Adrenal gland (tissue), 12 donors: ENCODE results near the gene SLC7A1. TPM values are rescaled to one million over a fixed set of nuclear protein-coding genes. Genes with fewer than 3 reads are reported as not detected.

Experiments
- DNase-seq, 7 donors: peaks; one replicate each; pipeline ENCODE4 v3.0.0-alpha.2; 2019 to 2020
- H3K27ac ChIP-seq, 5 donors: fragments of 200-600 bp; sonication (generic) in 4 of 5; 1 replicate in 3 of 5; 2 replicates in 2 of 5; pipeline versions ENCODE4 v1.5.1 to v1.8.0; 2016 to 2020; ENCODE audit warnings: mild to moderate bottlenecking in 1 of 5
- H3K27me3 ChIP-seq: fragments of 200-600 bp; 2 replicates; pipeline ENCODE4 v1.8.0; 2021
- H3K36me3 ChIP-seq, 2 donors: fragments of 200-600 bp; replicated peaks in 1 of 2; 1 replicate in 1 of 2; 2 replicates in 1 of 2; pipeline versions ENCODE4 v1.5.1 to v1.8.0; 2018 to 2022
- H3K4me1 ChIP-seq, 2 donors: fragments of 200-600 bp; replicated peaks in 1 of 2; 1 replicate in 1 of 2; 2 replicates in 1 of 2; pipeline versions ENCODE4 v1.5.1 to v1.8.0; 2018 to 2021
- H3K4me3 ChIP-seq, 4 donors: fragments of 200-600 bp; sonication (generic) in 3 of 4; one replicate each; pipeline ENCODE4 v1.5.1; 2016 to 2018
- H3K9me3 ChIP-seq, 3 donors: fragments of 200-600 bp; sonication (generic) in 1 of 3; replicated peaks in 1 of 3; 1 replicate in 2 of 3; 2 replicates in 1 of 3; pipeline versions ENCODE4 v1.5.1 to v1.8.0; 2016 to 2021
- POLR2A ChIP-seq, 2 donors: fragments of 450-650 bp; IDR thresholded peaks; one replicate each; pipeline ENCODE4 v1.6.1; 2017; ENCODE audit warnings: antibody characterized with exemption in 2 of 2, mild to moderate bottlenecking in 2 of 2, moderate library complexity in 1 of 2
- WGBS, 4 donors: extraction: QIAGEN DNeasy Blood & Tissue Kit in 2 of 4; methylation state at CpG; one replicate each; pipeline versions ENCODE4 v1.1.5 to v1.1.7; 2013 to 2017; 5-methylcytosine and 5-hydroxymethylcytosine counted together
- intact Hi-C, 2 donors: fragments of 100-400 bp; cut with DNase I; formaldehyde crosslinking; loops; one replicate each; pipeline versions ENCODE4 v1.14.1 to v1.15.0; 2022 to 2023
- polyA plus RNA-seq, 3 donors: library from polyadenylated mRNA; stranded (reverse); fragments of 200-250 nt in 2 of 3; fragments of 350-450 nt in 1 of 3; fragmentation: Illumina TruSeq in 1 of 3; extraction: RNeasy Lipid Tissue Mini Kit (QIAGEN cat#74804) in 1 of 3; gene quantifications; one replicate each; pipeline ENCODE4 v1.2.3, GENCODE V29; 2013 to 2014
- total RNA-seq, 9 donors: library from RNA; depleted of rRNA in 4 of 9; stranded (reverse); fragments of >200 nt in 4 of 9; fragments of 120-200 nt in 1 of 9; fragmentation: NEBNext Ultra II Directional in 1 of 9; extraction: Animal tissue kit (Norgen Biotek cat#: 25700) in 1 of 9; gene quantifications; one replicate each; pipeline versions ENCODE4 v1.1.0 to v1.2.4, GENCODE V29; 2013 to 2023
- TF ChIP-seq, protein P1 (sequence below), 6 experiments: fragments of 450-650 bp in 4 of 6; fragments of 200-600 bp in 2 of 6; sonication (generic) in 1 of 6; IDR thresholded peaks; 1 replicate in 5 of 6; 2 replicates in 1 of 6; pipeline versions ENCODE4 v1.5.1 to v1.8.0; 2016 to 2021; ENCODE audit warnings: antibody characterized with exemption in 6 of 6, mild to moderate bottlenecking in 2 of 6, moderate library complexity in 1 of 6
- donor health status: healthy with polysubstance abuse.
- donor health status: Bipolar disorder and iron deficiency.
- donor health status: DM: yes; HTN: yes; CAD: no.
- donor health status: DM: no; HTN: no; CAD: no.
- donor health status: DM: no; HTN: no; CAD: no.
- donor health status: DM: yes; HTN: yes; CAD: no.

The SLC7A1 gene
- total and polyA plus RNA-seq, 12 donors: 2.2 to 87.6 (median 6.2) TPM

DNA sequence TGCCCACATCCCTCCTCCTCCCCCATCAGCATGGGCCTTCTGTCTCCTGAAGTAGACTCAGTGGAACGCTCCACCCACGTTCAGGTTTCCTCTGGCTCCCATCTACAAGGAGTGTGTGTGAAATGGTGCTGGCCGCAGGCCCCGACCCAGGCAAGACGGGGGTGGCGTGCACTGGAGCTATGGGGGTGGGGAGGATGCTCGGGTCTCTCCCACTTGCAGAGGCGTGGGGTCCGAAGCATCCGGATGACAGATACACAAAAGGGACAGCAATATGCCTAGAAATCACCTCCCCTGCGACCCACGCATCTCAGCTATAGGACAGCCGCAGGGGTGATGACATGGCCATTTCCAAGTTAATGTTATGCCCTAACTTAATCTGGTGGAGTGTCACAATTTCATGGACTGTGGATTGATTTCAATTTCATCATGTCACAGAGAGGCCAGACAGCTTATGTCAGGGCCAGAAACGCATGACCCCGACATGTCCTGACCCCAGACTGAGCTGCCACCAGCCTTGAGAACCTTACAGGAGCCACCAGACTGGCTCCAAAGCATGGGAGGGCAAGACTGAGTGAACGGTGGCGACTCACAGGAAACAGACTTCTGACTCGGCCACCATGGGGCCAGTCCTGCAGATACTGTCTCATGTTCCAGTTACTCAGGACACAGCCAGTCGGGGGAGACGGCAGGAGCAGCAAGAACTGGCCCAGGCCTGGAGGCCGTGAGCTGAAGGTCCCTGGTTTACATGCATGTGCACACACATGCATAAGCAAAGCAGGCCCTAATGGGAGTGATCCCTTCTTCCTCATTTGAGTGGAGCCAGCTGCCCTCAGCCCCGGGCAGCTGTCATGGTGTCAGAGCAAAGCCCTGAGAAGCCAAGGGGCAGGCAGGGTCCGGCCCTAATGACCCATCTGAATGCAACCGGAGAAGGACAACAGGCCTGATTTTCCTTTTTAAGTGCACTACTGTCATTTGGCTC, 82.2 kb downstream of the SLC7A1 start:
- no peak overlapping the region for H3K4me3 ChIP-seq
- no peaks in the 10 kb centered on the region for H3K27me3 ChIP-seq
- 89 to 96% (median 94%) methylated on average over 17 to 24 of the region's 24 CpGs for WGBS, 4 donors
- no peaks in the 10 kb centered on the region for H3K36me3 ChIP-seq
- H3K9me3 ChIP-seq: no peaks in the 10 kb centered on the region
- no peak overlapping the region for H3K27ac ChIP-seq
- intact Hi-C loops: loop anchor here in 1 of 2 donors (5.0 kb wide), 1 partner anchor 194 kb away; no protein-coding TSS in a partner anchor
- H3K4me1 ChIP-seq: peaks cover 0 to 4% of the 10 kb centered on the region in 2 donors
- TF ChIP-seq, protein P1, sequence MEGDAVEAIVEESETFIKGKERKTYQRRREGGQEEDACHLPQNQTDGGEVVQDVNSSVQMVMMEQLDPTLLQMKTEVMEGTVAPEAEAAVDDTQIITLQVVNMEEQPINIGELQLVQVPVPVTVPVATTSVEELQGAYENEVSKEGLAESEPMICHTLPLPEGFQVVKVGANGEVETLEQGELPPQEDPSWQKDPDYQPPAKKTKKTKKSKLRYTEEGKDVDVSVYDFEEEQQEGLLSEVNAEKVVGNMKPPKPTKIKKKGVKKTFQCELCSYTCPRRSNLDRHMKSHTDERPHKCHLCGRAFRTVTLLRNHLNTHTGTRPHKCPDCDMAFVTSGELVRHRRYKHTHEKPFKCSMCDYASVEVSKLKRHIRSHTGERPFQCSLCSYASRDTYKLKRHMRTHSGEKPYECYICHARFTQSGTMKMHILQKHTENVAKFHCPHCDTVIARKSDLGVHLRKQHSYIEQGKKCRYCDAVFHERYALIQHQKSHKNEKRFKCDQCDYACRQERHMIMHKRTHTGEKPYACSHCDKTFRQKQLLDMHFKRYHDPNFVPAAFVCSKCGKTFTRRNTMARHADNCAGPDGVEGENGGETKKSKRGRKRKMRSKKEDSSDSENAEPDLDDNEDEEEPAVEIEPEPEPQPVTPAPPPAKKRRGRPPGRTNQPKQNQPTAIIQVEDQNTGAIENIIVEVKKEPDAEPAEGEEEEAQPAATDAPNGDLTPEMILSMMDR (IDR thresholded peaks at IDR 0.05): no peak
- TF ChIP-seq POLR2A (IDR thresholded peaks at IDR 0.05): no peak
- DNase-seq: no peak

DNA sequence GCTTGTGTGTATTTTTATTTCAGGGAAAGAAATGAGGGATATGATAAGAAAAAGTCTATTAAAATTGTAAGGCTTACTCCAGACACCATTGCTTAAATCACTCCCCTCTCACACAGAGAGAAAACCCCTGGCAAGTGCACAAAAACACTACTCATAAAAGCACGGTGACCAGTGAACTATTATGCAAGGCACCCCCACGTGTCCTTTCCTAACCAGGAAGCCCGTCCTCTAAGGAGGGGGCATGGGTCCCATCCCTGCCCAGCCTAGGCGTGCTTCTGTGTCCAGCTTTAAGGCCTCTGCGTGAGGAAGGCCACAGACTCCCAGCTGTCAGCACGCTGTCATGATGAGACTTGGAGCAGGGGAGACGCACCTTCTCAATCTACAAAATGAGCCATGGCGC, 83.5 kb downstream of the SLC7A1 start:
- H3K9me3 ChIP-seq: no peaks in the 10 kb centered on the region
- H3K36me3 ChIP-seq: no peaks in the 10 kb centered on the region
- H3K27ac ChIP-seq: no peak overlapping the region
- no peak for DNase-seq
- H3K4me1 ChIP-seq: peaks cover 0 to 4% of the 10 kb centered on the region in 2 donors
- intact Hi-C loops: loop anchor here in 1 of 2 donors (5.0 kb wide), 1 partner anchor 195 kb away; no protein-coding TSS in a partner anchor
- H3K4me3 ChIP-seq: no peak overlapping the region
- no peak for TF ChIP-seq POLR2A (IDR thresholded peaks at IDR 0.05)
- TF ChIP-seq, protein P1 (IDR thresholded peaks at IDR 0.05): no peak
- 84 to 93% (median 89%) methylated on average over 6 to 8 of the region's 8 CpGs for WGBS, 4 donors
- H3K27me3 ChIP-seq: no peaks in the 10 kb centered on the region

DNA sequence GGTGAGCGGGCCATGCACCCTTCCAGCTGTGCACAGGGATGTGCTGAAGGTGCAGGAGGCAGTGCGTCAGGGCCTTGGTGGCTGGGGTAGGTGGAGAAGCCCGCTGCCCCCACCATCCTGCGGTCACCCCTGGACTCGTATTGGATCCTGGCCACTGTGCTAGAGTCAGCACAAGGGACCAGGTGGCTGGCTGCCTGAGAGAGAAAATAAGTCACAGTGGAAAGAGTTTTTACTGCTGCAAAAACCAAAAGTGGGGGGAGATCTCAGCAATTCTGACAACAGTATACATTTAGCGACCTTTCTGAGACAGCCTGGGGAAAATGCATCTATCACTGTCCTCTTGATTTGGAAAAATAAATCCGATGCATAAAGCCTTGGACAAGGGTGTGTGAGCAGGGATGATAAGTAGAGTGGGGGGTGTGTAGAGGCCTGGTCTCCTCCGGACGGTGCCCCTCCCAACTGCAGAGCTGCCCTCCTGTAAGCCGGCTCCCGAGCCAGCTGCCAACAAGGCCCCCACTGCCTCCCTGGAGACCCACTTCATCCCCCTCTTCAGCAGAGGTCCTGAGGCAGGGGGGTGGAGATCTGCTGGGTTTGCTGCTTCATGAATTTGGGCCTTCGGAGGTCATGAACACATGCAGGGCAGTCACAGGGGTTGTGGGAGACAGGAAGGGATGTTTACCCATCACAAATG, 84.2 kb downstream of the SLC7A1 start:
- TF ChIP-seq POLR2A (IDR thresholded peaks at IDR 0.05): no peak
- TF ChIP-seq, protein P1 (IDR thresholded peaks at IDR 0.05): no peak
- Histone ChIP-seq H3K27ac (no peak overlapping the region), H3K4me3 (no peak overlapping the region), H3K36me3 (no peaks in the 10 kb centered on the region), H3K9me3 (no peaks in the 10 kb centered on the region), H3K27me3 (no peaks in the 10 kb centered on the region), H3K4me1 (peaks cover 0 to 4% of the 10 kb centered on the region in 2 donors)
- WGBS, 4 donors: 93 to 95% (median 95%) methylated on average over 9 to 12 of the region's 12 CpGs
- no peak for DNase-seq
- intact Hi-C loops: loop anchor here in 1 of 2 donors (5.0 kb wide), 1 partner anchor 196 kb away; no protein-coding TSS in a partner anchor

DNA sequence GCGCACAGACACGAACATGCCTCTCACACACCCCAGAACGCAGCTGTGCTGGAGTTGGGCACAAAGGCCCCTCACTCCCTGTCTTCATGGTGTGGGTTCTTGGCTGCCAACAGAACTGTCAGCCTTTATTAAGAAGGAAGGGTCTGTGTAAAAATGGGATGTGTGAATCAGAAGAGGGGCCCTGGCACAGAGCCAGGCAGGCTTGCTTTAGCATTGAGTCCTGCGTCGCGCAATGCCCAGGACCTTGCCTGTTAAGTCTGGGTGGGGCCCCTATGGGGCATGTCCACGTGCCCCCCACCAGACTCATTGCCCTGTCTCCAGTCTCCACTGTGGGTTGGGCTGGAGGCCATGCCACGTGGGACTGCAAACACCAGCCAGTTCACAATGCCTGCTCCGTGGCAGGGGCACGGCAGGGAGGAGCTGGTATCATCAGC, 84.8 kb downstream of the SLC7A1 start:
- TF ChIP-seq, protein P1 (IDR thresholded peaks at IDR 0.05): no peak
- TF ChIP-seq POLR2A (IDR thresholded peaks at IDR 0.05): no peak
- no peaks in the 10 kb centered on the region for H3K36me3 ChIP-seq
- no peak overlapping the region for H3K27ac ChIP-seq

More for the DNA sequence above, 84.8 kb downstream of the SLC7A1 start:
- H3K4me3 ChIP-seq: no peak overlapping the region
- peaks cover 0 to 4% of the 10 kb centered on the region in 2 donors for H3K4me1 ChIP-seq
- peaks cover 5% of the 10 kb centered on the region for H3K27me3 ChIP-seq
- no peaks in the 10 kb centered on the region for H3K9me3 ChIP-seq
- 92 to 100% (median 94%) methylated on average over 5 to 10 of the region's 10 CpGs for WGBS, 4 donors
- intact Hi-C loops: loop anchor here in 1 of 2 donors (5.0 kb wide), 1 partner anchor 197 kb away; no protein-coding TSS in a partner anchor
- no peak for DNase-seq
